ENCODE results near the gene PPP1R17. TPM values are rescaled to one million over a fixed set of nuclear protein-coding genes. Genes with fewer than 3 reads are reported as not detected.
A peak's percentile ranks its signal among the peaks of the same experiment; 100 is the strongest.

PPP1R17 gene
- total and polyA plus RNA-seq, 2 donors (not counting 1 experiment from before 2014, with no cell fraction given), result not detected

- Histone ChIP-seq H4K20me1 (ENCODE audit: control insufficient read depth, extremely low read depth, insufficient read depth, low read length) (no peaks in the 10 kb centered on the region), H3K4me1 (ENCODE audit: control insufficient read depth, extremely low read depth, insufficient read depth, low read length) (no peaks in the 10 kb centered on the region), H3K79me2 (ENCODE audit: control insufficient read depth, insufficient read depth, low read length) (no peaks in the 10 kb centered on the region), H3K9ac (ENCODE audit: insufficient read depth, low read length) (no peak overlapping the region), H2AFZ (ENCODE audit: low read length) (no peak overlapping the region), H3K36me3 (ENCODE audit: control insufficient read depth, insufficient read depth, low read length) (no peaks in the 10 kb centered on the region), H3K27ac (ENCODE audit: insufficient read depth, low read length) (no peak overlapping the region), H3K4me2 (ENCODE audit: extremely low read depth, insufficient read depth, low read length) (no peak overlapping the region), H3K27me3 (ENCODE audit: control insufficient read depth, insufficient read depth, low read length) (no peaks in the 10 kb centered on the region), H3K9me3 (ENCODE audit: control insufficient read depth, insufficient read depth, low read depth, low read length) (no peaks in the 10 kb centered on the region), H3K4me3 (replicated peaks in 1 of 4; ENCODE audit: control extremely low read depth in 1 of 4, insufficient read depth in 1 of 4, low read depth in 3 of 4, low read length in 4 of 4) (no peak overlapping the region)
- no peak for TF ChIP-seq EZH2 (IDR thresholded peaks at IDR 0.05; ENCODE audit: low read length, missing control alignments)
- TF ChIP-seq CTCF (conservative IDR thresholded peaks at IDR 0.05 in 1 of 2, IDR thresholded peaks at IDR 0.05 in 1 of 2; ENCODE audit: low read depth in 1 of 2, low read length in 2 of 2), result no peak
- no peak for DNase-seq (ENCODE audit: low read depth in 2 of 2)
Measured at GRCh38 chr7:31734456-31734855, 47.4 kb downstream of the PPP1R17 start.

- H3K36me3 ChIP-seq (ENCODE audit: control insufficient read depth, insufficient read depth, low read length), result no peaks in the 10 kb centered on the region
- no peaks in the 10 kb centered on the region for H3K27me3 ChIP-seq (ENCODE audit: control insufficient read depth, insufficient read depth, low read length)
- no peak overlapping the region for H3K4me3 ChIP-seq (replicated peaks in 1 of 4; ENCODE audit: control extremely low read depth in 1 of 4, insufficient read depth in 1 of 4, low read depth in 3 of 4, low read length in 4 of 4)
- peak; percentile 42 to 54 for DNase-seq (ENCODE audit: low read depth in 2 of 2)
- no peak overlapping the region for H3K4me2 ChIP-seq (ENCODE audit: extremely low read depth, insufficient read depth, low read length)
- no peak overlapping the region for H3K27ac ChIP-seq (ENCODE audit: insufficient read depth, low read length)
- H2AFZ ChIP-seq (ENCODE audit: low read length), result no peak overlapping the region
- no peak overlapping the region for H3K9ac ChIP-seq (ENCODE audit: insufficient read depth, low read length)
- no peaks in the 10 kb centered on the region for H3K4me1 ChIP-seq (ENCODE audit: control insufficient read depth, extremely low read depth, insufficient read depth, low read length)
- H3K9me3 ChIP-seq (ENCODE audit: control insufficient read depth, insufficient read depth, low read depth, low read length), result no peaks in the 10 kb centered on the region
- no peak for TF ChIP-seq EZH2 (IDR thresholded peaks at IDR 0.05; ENCODE audit: low read length, missing control alignments)
- TF ChIP-seq CTCF (conservative IDR thresholded peaks at IDR 0.05 in 1 of 2, IDR thresholded peaks at IDR 0.05 in 1 of 2; ENCODE audit: low read depth in 1 of 2, low read length in 2 of 2), result peak; percentile 90 to 95
- no peaks in the 10 kb centered on the region for H4K20me1 ChIP-seq (ENCODE audit: control insufficient read depth, extremely low read depth, insufficient read depth, low read length)
- H3K79me2 ChIP-seq (ENCODE audit: control insufficient read depth, insufficient read depth, low read length), result no peaks in the 10 kb centered on the region
Measured at GRCh38 chr7:31735991-31736982, 49.3 kb downstream of the PPP1R17 start.

- no peaks in the 10 kb centered on the region for H3K79me2 ChIP-seq (ENCODE audit: control insufficient read depth, insufficient read depth, low read length)
- H3K36me3 ChIP-seq (ENCODE audit: control insufficient read depth, insufficient read depth, low read length), result no peaks in the 10 kb centered on the region
- no peaks in the 10 kb centered on the region for H3K4me1 ChIP-seq (ENCODE audit: control insufficient read depth, extremely low read depth, insufficient read depth, low read length)
- H3K27ac ChIP-seq (ENCODE audit: insufficient read depth, low read length), result no peak overlapping the region
- no peaks in the 10 kb centered on the region for H4K20me1 ChIP-seq (ENCODE audit: control insufficient read depth, extremely low read depth, insufficient read depth, low read length)
- DNase-seq (ENCODE audit: low read depth in 2 of 2), result peak in 1 of 2 donors; percentile 52
- no peak overlapping the region for H3K4me2 ChIP-seq (ENCODE audit: extremely low read depth, insufficient read depth, low read length)
- H2AFZ ChIP-seq (ENCODE audit: low read length), result no peak overlapping the region
- no peaks in the 10 kb centered on the region for H3K27me3 ChIP-seq (ENCODE audit: control insufficient read depth, insufficient read depth, low read length)
- H3K9me3 ChIP-seq (ENCODE audit: control insufficient read depth, insufficient read depth, low read depth, low read length), result no peaks in the 10 kb centered on the region
- TF ChIP-seq CTCF (conservative IDR thresholded peaks at IDR 0.05 in 1 of 2, IDR thresholded peaks at IDR 0.05 in 1 of 2; ENCODE audit: low read depth in 1 of 2, low read length in 2 of 2) (no peak), EZH2 (IDR thresholded peaks at IDR 0.05; ENCODE audit: low read length, missing control alignments) (no peak)
- H3K9ac ChIP-seq (ENCODE audit: insufficient read depth, low read length), result no peak overlapping the region
- H3K4me3 ChIP-seq (replicated peaks in 1 of 4; ENCODE audit: control extremely low read depth in 1 of 4, insufficient read depth in 1 of 4, low read depth in 3 of 4, low read length in 4 of 4), result no peak overlapping the region
Measured at GRCh38 chr7:31741852-31742251, 54.8 kb downstream of the PPP1R17 start.

Measured in fibroblast of lung (primary cell).